Calu3 (cell line): ENCODE results near the gene FNDC3B. TPM values are rescaled to one million over a fixed set of nuclear protein-coding genes. Genes with fewer than 3 reads are reported as not detected.

ENCODE experiments used
- BruUV-seq: library from RNA; stranded (reverse); fragments of 400-500 nt; replicated peaks from 2 replicates; lab custom pipeline; 2021; lab: Mats Ljungman, UMichigan
- CTCF ChIA-PET: fragments of 300-600 bp; sonication (Branson Sonifier 250); formaldehyde crosslinking; loops from one replicate; lab custom pipeline; 2022; ENCODE audit warnings: antibody characterized with exemption; lab: Charles Lee
- DNase-seq: peaks from one replicate; pipeline ENCODE4 v3.0.0; 2022
- H3K27ac Mint-ChIP-seq: one replicate; pipeline ENCODE4 v1.8.0; 2022; ENCODE audit warnings: mixed read lengths; ENCODE audit not compliant: unreplicated experiment
- H3K27me3 Mint-ChIP-seq: one replicate; pipeline ENCODE4 v1.8.0; 2022; ENCODE audit warnings: mixed read lengths; ENCODE audit not compliant: unreplicated experiment
- H3K36me3 Mint-ChIP-seq: one replicate; pipeline ENCODE4 v1.8.0; 2022; ENCODE audit warnings: mild to moderate bottlenecking, moderate library complexity, mixed read lengths; ENCODE audit not compliant: insufficient read depth, unreplicated experiment
- H3K4me1 Mint-ChIP-seq: one replicate; pipeline ENCODE4 v1.8.0; 2022; ENCODE audit warnings: mild to moderate bottlenecking, low read depth, mixed read lengths; ENCODE audit not compliant: unreplicated experiment
- H3K4me3 Mint-ChIP-seq: one replicate; pipeline ENCODE4 v1.8.0; 2022; ENCODE audit warnings: mild to moderate bottlenecking, low read depth, moderate library complexity, mixed read lengths; ENCODE audit not compliant: unreplicated experiment
- H3K9me3 Mint-ChIP-seq: one replicate; pipeline ENCODE4 v1.8.0; 2022; ENCODE audit warnings: low read depth, mixed read lengths; ENCODE audit not compliant: unreplicated experiment
- intact Hi-C: fragments of 100-400 bp; cut with micrococcal nuclease; formaldehyde crosslinking; loops from one replicate; pipeline ENCODE4 v1.10.0; 2022; ENCODE audit not compliant: unreplicated experiment
- total RNA-seq: library from RNA; stranded (reverse); gene quantifications from 2 replicates; pipeline ENCODE4 v1.2.3, GENCODE V29; 2022
- TF ChIP-seq, protein P1 (sequence below): fragments of 200-600 bp; IDR thresholded peaks from one replicate; pipeline ENCODE4 v1.8.0; 2022; ENCODE audit warnings: antibody characterized with exemption; ENCODE audit not compliant: unreplicated experiment

Gene FNDC3B
- total RNA-seq, 1 experiment from 2014 or later: 453 TPM

DNA sequence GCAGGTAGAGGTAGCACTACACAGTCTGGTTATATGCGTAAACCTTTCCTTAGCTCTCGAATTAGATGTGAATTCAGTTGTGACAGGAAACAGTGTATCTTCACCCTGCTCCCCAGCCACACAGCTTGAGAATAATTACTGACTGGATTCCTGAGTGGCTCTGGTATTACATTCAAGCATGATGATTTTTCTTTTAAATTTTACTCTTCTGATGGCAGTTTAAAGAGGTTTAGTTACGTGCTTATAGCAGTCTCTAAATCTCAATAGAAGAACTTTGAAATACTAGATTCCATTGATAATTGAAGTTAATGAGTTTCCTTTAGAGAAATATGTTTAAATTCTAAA is 98.8 kb downstream of the FNDC3B start:
- intact Hi-C loops: no loop called here
- Mint-ChIP-seq H3K27me3 (no peaks in the 10 kb centered on the region), H3K36me3 (peaks cover 96% of the 10 kb centered on the region), H3K4me1 (peaks cover 94% of the 10 kb centered on the region), H3K9me3 (no peaks in the 10 kb centered on the region), H3K27ac (peak overlapping the region; percentile 86), H3K4me3 (peak overlapping the region; percentile 60)
- no TSS peak for BruUV-seq
- TF ChIP-seq, protein P1, sequence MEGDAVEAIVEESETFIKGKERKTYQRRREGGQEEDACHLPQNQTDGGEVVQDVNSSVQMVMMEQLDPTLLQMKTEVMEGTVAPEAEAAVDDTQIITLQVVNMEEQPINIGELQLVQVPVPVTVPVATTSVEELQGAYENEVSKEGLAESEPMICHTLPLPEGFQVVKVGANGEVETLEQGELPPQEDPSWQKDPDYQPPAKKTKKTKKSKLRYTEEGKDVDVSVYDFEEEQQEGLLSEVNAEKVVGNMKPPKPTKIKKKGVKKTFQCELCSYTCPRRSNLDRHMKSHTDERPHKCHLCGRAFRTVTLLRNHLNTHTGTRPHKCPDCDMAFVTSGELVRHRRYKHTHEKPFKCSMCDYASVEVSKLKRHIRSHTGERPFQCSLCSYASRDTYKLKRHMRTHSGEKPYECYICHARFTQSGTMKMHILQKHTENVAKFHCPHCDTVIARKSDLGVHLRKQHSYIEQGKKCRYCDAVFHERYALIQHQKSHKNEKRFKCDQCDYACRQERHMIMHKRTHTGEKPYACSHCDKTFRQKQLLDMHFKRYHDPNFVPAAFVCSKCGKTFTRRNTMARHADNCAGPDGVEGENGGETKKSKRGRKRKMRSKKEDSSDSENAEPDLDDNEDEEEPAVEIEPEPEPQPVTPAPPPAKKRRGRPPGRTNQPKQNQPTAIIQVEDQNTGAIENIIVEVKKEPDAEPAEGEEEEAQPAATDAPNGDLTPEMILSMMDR: no peak
- no peak for DNase-seq
- CTCF ChIA-PET: interaction anchor here (0.6 to 1.9 kb wide), 8 partner anchors 10 to 551 kb away, joined by 3 to 6 read pairs (median 4); no protein-coding TSS in a partner anchor

DNA sequence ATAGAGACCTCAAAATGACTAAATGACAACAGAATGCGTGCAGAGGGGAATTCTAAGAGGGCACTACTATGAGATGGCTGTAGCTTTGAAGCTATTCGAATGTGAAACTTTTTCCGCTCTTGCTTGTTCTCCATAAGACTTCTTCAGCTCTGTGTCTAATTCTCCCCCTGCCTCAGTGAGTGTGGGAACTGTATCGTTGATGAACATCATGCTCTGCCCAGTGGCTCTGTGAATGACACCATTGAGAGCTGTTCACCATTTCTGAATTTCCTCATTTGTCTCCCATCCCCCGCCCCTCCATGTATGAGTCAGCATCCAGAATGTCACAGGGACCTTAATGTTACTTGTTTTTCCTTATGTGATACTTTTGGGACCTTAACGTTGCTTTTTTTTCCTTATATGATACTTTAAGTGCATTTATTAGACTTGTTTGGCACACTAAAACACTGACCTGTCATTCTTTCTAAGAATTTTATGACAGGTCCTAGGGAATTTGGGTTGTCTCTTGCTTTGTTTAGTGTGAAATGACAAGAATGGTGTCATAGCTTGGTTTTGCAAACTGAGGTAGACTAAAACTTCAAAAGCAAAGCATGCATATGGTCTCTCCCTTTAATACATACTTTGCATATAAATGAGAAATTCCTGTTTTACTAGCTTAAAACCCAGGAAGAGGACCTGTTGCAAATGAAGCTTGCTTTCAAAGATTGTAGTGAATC is 99.6 kb downstream of the FNDC3B start:
- peaks cover 2% of the 10 kb centered on the region for H3K9me3 Mint-ChIP-seq
- intact Hi-C loops: no loop called here
- TF ChIP-seq, protein P1: no peak
- peak; percentile 76 for DNase-seq
- H3K36me3 Mint-ChIP-seq: peaks cover 96% of the 10 kb centered on the region
- peaks cover 87% of the 10 kb centered on the region for H3K4me1 Mint-ChIP-seq
- CTCF ChIA-PET: interaction anchor here (0.6 to 2.2 kb wide), 10 partner anchors 10 to 363 kb away, joined by 3 to 6 read pairs (median 4); no protein-coding TSS in a partner anchor
- peak overlapping the region; percentile 41 for H3K4me3 Mint-ChIP-seq
- peak overlapping the region; percentile 86 for H3K27ac Mint-ChIP-seq
- no peaks in the 10 kb centered on the region for H3K27me3 Mint-ChIP-seq
- no TSS peak for BruUV-seq

DNA sequence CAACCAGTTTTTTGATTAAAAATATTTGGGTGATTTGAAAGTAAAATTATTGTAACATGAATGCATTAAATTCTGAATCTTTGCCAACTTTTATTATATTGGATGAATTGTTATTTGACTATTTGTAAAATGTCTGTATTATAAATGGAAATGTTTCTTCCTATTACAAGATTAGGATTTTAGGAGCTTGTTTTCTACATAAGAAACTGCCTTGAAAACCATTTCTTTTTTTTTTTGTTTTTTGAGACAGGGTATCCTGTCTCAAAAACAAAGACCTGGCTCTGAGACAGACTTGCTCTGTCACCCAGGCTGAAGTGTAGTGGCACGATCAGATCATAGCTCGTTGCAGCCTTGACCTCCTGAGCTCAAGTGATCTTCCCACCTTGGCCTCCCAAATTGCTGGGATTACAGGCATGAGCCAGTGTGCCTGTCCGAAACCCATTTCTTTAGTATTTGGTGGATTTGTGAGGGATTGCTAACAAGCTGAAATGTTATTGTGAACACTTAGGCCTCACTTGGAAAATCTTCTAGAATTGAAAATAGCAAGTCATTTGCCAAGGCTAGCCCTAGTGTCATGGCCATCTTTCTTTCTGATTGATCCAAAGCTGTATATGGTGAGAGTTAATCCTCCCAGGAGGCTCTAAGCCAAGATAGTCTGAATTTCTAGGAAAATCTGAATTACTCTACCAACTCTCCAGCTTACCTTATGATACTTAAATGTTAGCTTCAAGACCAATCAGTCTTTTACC is 100.3 kb downstream of the FNDC3B start:
- Mint-ChIP-seq H3K36me3 (peaks cover 96% of the 10 kb centered on the region), H3K4me3 (peak overlapping the region; percentile 57), H3K9me3 (peaks cover 6% of the 10 kb centered on the region), H3K27ac (peak overlapping the region; percentile 86), H3K27me3 (no peaks in the 10 kb centered on the region), H3K4me1 (peaks cover 87% of the 10 kb centered on the region)
- CTCF ChIA-PET: interaction anchor here (0.6 to 3.0 kb wide), 16 partner anchors 10 to 364 kb away, joined by 3 to 21 read pairs (median 4); no protein-coding TSS in a partner anchor
- no peak for DNase-seq
- BruUV-seq: TSS peak; percentile 42
- intact Hi-C loops: loop anchor here (2.0 to 5.0 kb wide), 5 partner anchors 168 to 332 kb away; no protein-coding TSS in a partner anchor
- TF ChIP-seq, protein P1: no peak
